Activated T-cell treated with anti-CD3 and anti-CD28 coated beads, Interleukin-2, amount 50 U/mL, for 24 hours (primary cell): ENCODE measurements around the gene RTP3.

ENCODE experiments used
- DNase-seq: peaks from one replicate; pipeline ENCODE4 v3.0.0-alpha.2; 2020
- H3K27ac Mint-ChIP-seq: 2 replicates; pipeline ENCODE4 v1.8.0; 2020; ENCODE audit warnings: mild to moderate bottlenecking, mixed read lengths
- H3K27me3 Mint-ChIP-seq: 2 replicates; pipeline ENCODE4 v1.8.0; 2020; ENCODE audit warnings: mixed read lengths
- H3K36me3 Mint-ChIP-seq: 2 replicates; pipeline ENCODE4 v1.8.0; 2020; ENCODE audit warnings: low read depth, mixed read lengths
- H3K4me1 Mint-ChIP-seq: 2 replicates; pipeline ENCODE4 v1.8.0; 2020; ENCODE audit warnings: low read depth, mixed read lengths
- H3K4me3 Mint-ChIP-seq: 2 replicates; pipeline ENCODE4 v1.8.0; 2020; ENCODE audit warnings: mild to moderate bottlenecking, moderate library complexity, mixed read lengths
- H3K9me3 Mint-ChIP-seq: 2 replicates; pipeline ENCODE4 v1.8.0; 2020; ENCODE audit warnings: mixed read lengths

The RTP3 gene

DNA sequence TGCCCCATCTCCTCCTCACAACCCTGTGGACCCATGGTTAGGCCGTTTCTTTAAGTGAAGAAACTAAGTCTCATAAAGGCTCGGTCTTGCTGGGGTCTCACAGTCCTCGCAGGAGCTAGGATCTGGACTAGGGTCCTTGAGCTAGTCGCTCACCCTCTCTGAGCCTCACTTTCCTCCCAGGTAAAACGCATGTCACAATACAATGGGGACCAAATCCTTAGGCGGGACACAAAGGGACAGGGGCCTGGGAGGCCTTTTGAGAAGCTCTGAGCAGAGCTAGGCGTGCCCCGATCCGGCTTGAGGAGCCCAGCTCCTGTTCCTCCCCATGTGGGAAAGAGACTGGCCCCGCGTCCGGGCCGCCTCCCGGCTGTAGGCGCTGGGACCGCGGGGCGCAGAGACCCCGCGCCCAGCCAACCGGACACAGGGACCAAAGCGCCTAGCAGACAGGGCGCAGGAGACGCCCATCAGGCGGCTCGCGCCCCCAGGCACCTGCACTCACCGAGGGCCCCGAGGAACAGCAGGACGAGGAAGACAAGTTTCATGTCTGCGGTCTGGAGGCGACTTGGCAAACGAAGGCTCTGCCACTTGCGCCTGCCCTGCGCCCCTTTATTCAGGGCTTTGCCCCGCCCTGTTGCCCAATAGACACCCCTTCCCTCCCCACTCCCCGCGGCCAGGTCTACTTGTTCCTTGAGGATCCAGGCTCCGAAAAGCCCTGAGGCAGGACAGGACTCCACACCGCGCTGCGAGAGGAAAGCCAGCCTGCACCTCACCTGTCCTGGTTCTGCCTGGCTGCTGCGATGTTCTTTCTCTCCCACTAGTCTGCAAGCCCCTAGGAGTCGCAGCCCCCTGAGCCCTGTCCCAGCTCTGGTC, 33.2 kb upstream of the RTP3 start, which contains the start of gene LTF:
LTF (minus strand) TSS at position 580 of the 870 bp plus-strand sequence; CDS start at position 542, 38 bp downstream.
- Mint-ChIP-seq H3K36me3 (no peaks in the 10 kb centered on the region), H3K9me3 (no peaks in the 10 kb centered on the region), H3K27me3 (peaks cover 65% of the 10 kb centered on the region), H3K4me3 (no peak within 1 kb of the TSS), H3K4me1 (no peaks in the 10 kb centered on the region), H3K27ac (no peak within 1 kb of the TSS)
- DNase-seq = no peak

DNA sequence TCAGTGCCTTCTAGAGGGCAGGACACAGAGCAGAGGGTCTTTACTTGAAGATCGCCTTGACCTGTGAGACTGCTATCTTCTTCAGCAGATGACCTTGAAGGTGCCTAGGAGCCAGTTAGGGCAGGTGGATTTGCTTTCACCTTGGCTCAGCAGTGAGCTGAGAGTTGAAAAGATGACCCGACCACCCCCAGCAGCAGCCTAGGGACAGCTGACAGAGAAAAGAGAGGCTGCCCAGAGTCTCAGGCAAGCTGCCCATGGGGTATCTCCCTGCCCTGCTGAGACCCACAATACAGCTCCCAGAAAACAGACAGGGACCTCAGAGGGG, 32.6 kb upstream of the RTP3 start:
- Mint-ChIP-seq H3K4me1 (no peaks in the 10 kb centered on the region), H3K9me3 (no peaks in the 10 kb centered on the region), H3K27me3 (peaks cover 59% of the 10 kb centered on the region), H3K4me3 (no peak overlapping the region), H3K27ac (no peak overlapping the region), H3K36me3 (no peaks in the 10 kb centered on the region)
- DNase-seq = no peak

DNA sequence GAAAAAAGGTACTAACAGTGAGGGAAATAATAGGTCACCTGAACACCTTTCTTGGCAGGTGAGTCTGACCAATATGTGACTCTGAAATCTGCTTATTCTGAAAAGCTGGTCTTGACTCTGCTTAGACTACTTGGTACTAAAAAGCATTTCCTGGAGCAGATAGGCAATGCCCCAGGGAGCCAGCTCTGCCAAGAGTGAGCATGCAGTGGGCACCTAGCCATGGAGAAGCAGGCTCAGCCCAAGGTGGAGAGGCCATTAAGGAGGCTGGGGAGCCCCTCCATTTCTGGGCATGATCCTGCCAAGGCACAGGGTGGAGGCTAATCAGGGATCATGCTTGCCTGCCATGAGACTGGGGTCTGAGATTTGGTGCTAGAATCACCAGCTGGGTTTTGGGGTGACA, 31.5 kb upstream of the RTP3 start:
- H3K9me3 Mint-ChIP-seq = no peaks in the 10 kb centered on the region
- no peak overlapping the region for H3K27ac Mint-ChIP-seq
- no peak for DNase-seq
- H3K4me1 Mint-ChIP-seq = no peaks in the 10 kb centered on the region
- peaks cover 51% of the 10 kb centered on the region for H3K27me3 Mint-ChIP-seq
- H3K36me3 Mint-ChIP-seq = no peaks in the 10 kb centered on the region
- H3K4me3 Mint-ChIP-seq = no peak overlapping the region

DNA sequence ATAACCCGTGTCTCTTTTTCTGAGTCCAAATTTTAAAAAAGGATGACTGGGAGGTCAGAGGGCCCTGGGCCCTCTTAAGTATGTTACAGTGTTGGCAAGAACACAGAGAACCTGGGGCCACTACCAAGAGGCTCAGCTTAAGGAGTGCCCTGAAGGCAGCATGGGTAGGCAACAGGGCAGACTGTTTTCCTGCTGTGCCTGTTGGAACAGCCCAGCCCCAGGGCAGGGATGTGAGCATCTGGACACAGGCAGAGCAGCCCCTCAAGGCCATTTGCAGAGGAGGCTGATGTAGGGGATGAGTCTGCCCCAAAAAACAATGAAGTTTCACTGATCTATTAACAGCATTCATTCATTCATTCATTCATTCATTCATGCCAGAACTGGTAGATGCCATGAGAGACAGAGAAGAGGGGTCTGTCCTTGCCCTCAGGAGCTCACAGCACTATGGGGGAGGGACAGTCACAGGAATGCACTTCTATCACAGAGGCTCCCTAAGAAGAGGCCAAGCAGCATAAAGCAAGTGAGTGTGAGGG, 30.8 kb upstream of the RTP3 start:
- H3K27me3 Mint-ChIP-seq = peaks cover 53% of the 10 kb centered on the region
- no peaks in the 10 kb centered on the region for H3K4me1 Mint-ChIP-seq
- H3K27ac Mint-ChIP-seq = no peak overlapping the region
- H3K9me3 Mint-ChIP-seq = no peaks in the 10 kb centered on the region
- DNase-seq = no peak
- H3K36me3 Mint-ChIP-seq = no peaks in the 10 kb centered on the region
- no peak overlapping the region for H3K4me3 Mint-ChIP-seq

DNA sequence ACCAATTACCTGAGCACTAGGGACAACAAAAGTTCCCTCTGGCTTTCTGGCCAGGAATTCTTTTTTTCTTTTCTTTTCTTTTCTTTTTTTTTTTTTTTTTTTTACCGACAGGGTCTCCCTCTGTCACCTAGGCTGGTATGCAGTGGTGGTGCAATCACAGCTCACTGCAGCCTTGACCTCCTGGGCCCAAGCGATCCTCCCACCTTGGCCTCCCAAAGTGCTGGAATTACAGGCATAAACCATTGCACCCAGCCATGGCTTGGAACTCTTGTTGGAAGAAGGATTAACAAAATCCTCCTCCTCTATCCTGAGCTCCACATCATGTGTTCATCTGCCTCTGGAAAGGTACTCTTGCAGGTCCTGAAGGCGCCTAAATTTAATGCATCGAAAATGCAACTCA, 30.2 kb upstream of the RTP3 start:
- Mint-ChIP-seq H3K4me3 (no peak overlapping the region), H3K27me3 (peaks cover 51% of the 10 kb centered on the region), H3K9me3 (no peaks in the 10 kb centered on the region), H3K36me3 (no peaks in the 10 kb centered on the region), H3K4me1 (no peaks in the 10 kb centered on the region), H3K27ac (no peak overlapping the region)
- no peak for DNase-seq

DNA sequence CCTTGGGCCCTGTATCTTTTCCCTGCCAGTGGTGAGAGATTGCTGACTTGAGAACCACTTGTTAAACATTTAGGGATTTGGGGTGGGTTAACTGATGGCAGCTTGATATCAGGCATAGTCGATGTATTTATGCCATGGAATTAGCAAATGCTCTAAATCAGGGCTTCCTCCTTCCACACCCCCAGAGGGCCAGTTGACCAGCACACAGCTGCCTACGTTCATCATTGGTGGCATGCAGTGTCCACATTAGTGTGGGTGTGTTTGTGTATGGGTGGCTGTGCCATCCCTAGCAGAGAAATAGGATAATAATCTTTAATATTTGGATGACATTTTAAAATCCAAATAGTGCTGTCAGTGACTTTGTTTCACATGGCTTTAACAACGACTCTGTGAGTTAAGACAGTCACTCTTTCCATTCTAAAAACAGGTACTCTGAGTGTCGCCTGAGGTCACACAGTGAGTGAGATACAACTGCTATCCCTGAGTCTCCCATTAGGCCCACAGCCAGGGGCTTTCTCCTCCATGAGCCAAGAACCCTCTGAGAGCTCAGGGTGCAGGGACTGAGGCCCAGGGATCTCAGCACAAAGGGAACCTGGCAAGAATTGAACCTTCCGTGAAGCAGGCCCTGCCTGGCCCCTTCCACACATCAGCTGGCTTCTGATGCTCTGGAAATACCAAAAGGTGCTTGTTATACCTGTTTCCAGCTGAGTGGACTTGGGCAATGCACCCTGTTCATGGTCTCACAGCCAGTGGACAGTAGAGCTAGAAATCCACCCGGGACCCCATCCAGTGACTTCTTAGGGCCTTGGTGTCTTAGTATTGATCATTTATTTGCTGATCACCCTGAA, 28.8 kb upstream of the RTP3 start:
- Mint-ChIP-seq H3K4me3 (no peak overlapping the region), H3K36me3 (no peaks in the 10 kb centered on the region), H3K27ac (no peak overlapping the region), H3K27me3 (peaks cover 46% of the 10 kb centered on the region), H3K4me1 (no peaks in the 10 kb centered on the region), H3K9me3 (peaks cover 2% of the 10 kb centered on the region)
- no peak for DNase-seq

DNA sequence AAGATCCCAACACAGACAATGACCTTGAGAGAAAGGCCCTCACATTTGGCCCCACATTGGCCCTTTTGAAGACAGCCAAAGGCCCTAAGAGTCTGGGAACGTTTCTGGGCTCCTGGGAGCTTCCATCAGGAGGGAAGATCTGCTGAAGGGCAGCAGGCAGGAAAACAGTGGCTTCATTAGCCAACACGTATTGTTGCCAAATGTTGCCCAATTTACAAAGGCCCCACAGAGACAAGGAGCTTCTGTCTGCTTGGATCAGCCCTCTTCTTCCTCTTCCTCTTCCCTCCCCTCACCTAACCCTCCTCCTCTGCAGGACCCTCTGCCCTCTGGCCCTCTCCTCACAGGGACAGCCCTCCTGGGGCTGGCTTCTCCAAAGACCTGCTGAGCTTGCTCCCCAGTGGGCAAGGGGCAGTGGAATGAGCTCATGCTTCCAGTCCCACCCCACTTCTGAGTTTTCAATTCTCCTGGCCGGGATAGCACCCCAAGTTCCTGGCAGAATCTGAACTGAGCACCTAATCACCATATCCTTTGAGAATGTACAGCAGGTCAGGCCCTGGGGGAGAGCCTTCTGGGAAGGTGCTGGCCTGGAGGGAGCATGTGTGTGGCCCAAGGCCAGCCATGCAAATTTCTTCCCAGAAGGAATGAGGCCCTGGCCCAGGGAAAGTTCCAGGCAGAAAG, 28.0 kb upstream of the RTP3 start:
- no peak overlapping the region for H3K27ac Mint-ChIP-seq
- H3K36me3 Mint-ChIP-seq = no peaks in the 10 kb centered on the region
- H3K4me1 Mint-ChIP-seq = no peaks in the 10 kb centered on the region
- H3K27me3 Mint-ChIP-seq = peaks cover 41% of the 10 kb centered on the region
- no peak for DNase-seq
- H3K4me3 Mint-ChIP-seq = no peak overlapping the region
- peaks cover 9% of the 10 kb centered on the region for H3K9me3 Mint-ChIP-seq

- Mint-ChIP-seq H3K4me1 (no peaks in the 10 kb centered on the region), H3K27ac (no peak overlapping the region), H3K36me3 (no peaks in the 10 kb centered on the region), H3K9me3 (peaks cover 17% of the 10 kb centered on the region), H3K4me3 (no peak overlapping the region), H3K27me3 (peaks cover 38% of the 10 kb centered on the region)
- DNase-seq = no peak
Measured at GRCh38 chr3:46470831-46471230, 26.9 kb upstream of the RTP3 start.

DNA sequence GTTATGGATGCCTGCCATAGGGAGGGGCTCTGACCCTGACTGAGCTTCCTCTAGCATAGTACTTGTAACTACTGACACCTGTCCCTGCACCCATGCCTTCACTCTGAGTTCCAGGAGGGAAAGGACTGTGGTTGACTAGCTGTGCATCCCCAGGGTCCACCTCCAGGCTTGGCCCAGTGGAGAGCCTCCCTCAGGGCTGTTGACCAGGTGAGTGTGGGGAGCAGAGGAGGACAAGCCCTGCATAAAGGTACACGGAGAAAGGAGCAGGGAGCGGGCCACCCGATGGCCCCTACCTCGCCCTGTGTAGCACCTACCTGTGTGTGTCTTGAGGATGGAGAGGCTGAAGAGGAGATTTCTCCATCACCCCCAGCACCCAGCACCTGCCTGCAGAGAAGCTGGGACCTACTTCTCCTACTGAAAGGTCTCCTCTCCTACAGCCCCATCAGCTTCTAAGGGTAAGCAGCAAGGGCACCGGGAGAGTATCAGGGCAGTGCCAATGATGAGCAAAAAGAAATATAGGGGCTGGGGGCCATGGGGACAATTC, 26.3 kb upstream of the RTP3 start:
- no peak for DNase-seq
- H3K36me3 Mint-ChIP-seq = no peaks in the 10 kb centered on the region
- no peak overlapping the region for H3K4me3 Mint-ChIP-seq
- no peak overlapping the region for H3K27ac Mint-ChIP-seq
- H3K27me3 Mint-ChIP-seq = peaks cover 31% of the 10 kb centered on the region
- H3K9me3 Mint-ChIP-seq = peaks cover 17% of the 10 kb centered on the region
- no peaks in the 10 kb centered on the region for H3K4me1 Mint-ChIP-seq

DNA sequence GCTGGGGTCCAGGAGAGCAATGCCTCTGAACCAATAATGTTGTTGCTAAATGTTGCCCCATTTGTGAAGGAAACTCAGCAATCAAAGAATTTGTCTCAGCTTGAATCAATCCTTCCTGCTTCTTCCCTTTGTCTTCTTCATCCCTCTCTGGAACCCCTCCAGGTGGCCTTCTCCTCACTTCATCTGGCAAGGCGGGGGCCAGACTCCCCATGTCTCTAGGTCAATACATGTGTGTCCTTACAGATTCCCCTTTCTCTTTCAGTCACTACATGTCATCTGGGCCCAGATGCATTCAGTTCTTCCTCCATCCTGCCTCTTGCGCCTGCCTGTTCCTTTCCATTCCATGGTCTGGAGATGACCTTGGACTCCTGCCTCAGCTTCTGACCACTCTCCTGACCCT, 25.0 kb upstream of the RTP3 start:
- H3K4me1 Mint-ChIP-seq = no peaks in the 10 kb centered on the region
- no peak overlapping the region for H3K27ac Mint-ChIP-seq
- peaks cover 30% of the 10 kb centered on the region for H3K27me3 Mint-ChIP-seq
- no peak overlapping the region for H3K4me3 Mint-ChIP-seq
- peaks cover 17% of the 10 kb centered on the region for H3K9me3 Mint-ChIP-seq
- H3K36me3 Mint-ChIP-seq = no peaks in the 10 kb centered on the region
- DNase-seq = no peak

DNA sequence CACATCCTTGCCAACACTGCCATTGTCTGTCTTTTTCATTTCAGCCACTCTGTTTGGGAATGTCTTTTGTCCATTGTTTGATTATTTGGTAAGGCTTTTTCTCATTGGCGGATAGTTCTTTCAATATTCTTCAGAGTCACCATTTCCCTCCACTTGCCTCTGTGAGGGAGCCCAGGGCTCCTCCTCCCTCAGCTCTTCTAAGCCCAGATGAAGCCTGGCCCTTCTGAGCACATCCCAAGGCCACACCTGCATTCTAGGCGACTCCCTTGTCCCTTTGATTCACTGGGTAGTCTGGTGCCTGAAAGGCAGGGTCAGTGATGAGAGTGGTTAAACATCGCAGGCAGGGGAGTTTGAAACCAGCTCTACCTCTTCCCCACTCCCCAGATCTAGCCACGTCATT, 20.6 kb upstream of the RTP3 start:
- Mint-ChIP-seq H3K4me1 (no peaks in the 10 kb centered on the region), H3K27ac (no peak overlapping the region), H3K27me3 (peaks cover 44% of the 10 kb centered on the region), H3K4me3 (no peak overlapping the region), H3K36me3 (no peaks in the 10 kb centered on the region), H3K9me3 (peaks cover 17% of the 10 kb centered on the region)
- DNase-seq = no peak

DNA sequence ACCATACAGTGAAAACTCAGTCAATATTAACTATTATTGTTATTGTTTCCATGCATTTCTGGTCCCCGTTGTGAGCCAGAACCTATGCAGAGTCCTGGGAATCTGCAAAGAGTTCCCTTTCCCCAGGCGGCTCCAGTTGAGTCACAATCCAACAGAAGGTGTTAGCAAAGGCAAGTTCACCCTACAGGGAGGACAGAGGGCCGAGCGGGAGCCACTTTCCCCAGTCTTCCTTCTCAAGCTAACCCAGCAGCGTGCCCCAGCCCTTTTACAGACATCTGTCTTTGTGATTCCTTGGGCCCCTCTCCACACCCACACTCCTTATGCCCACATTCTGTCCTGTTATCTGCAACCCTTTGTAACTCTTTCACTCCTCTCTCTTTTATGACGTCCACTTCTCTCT, 20.0 kb upstream of the RTP3 start:
- Mint-ChIP-seq H3K9me3 (peaks cover 17% of the 10 kb centered on the region), H3K4me1 (no peaks in the 10 kb centered on the region), H3K27ac (no peak overlapping the region), H3K27me3 (peaks cover 41% of the 10 kb centered on the region), H3K36me3 (no peaks in the 10 kb centered on the region), H3K4me3 (no peak overlapping the region)
- DNase-seq = no peak

DNA sequence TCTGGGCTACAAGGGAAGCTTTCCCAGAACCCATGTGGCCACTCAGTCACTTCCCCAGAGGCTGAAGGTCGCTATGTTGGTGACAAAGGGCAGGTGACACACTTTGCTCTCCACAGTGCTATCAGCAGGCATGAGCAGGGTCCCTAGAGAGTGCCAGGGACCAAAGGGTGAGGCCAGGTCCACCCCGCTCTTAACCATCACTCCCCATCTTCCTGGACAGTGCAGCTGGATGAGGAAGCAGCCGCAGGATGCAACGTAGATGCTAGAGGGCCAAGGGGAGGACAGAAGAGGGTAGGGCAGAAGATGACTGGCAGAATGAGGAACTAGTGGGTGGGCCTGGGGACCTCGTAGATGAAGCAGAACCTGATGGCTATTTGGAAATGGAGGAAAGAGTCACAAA, 19.4 kb upstream of the RTP3 start:
- Mint-ChIP-seq H3K4me1 (no peaks in the 10 kb centered on the region), H3K36me3 (no peaks in the 10 kb centered on the region), H3K27ac (no peak overlapping the region), H3K9me3 (peaks cover 17% of the 10 kb centered on the region), H3K27me3 (peaks cover 36% of the 10 kb centered on the region), H3K4me3 (no peak overlapping the region)
- DNase-seq = no peak

DNA sequence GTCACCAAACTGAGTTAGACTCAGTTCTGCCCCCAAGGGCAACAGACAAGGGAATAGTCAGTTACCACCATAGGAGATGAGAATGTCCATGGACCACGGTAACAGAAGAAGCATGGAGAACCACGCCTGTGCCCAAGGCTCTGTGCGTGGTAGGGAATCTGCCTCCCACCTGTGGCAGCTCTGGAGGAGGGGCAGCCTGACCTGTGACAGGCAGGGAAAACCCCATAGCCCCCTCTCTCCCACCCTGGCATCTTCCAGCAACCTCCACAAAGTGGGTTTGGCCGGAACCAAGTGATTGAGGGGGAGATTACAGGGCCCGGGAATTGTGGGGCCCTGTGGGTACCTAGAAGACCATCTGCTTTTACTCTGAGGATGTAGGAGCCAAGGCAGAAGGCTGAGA, 18.8 kb upstream of the RTP3 start:
- DNase-seq = no peak
- peaks cover 33% of the 10 kb centered on the region for H3K27me3 Mint-ChIP-seq
- H3K9me3 Mint-ChIP-seq = peaks cover 15% of the 10 kb centered on the region
- H3K36me3 Mint-ChIP-seq = no peaks in the 10 kb centered on the region
- no peaks in the 10 kb centered on the region for H3K4me1 Mint-ChIP-seq
- no peak overlapping the region for H3K27ac Mint-ChIP-seq
- no peak overlapping the region for H3K4me3 Mint-ChIP-seq
